Kidney (tissue), 14 donors: ENCODE data around the gene EXOC3. TPM values are rescaled to one million over a fixed set of nuclear protein-coding genes. Genes with fewer than 3 reads are reported as not detected.

Source experiments
- DNase-seq, 5 donors: peaks; one replicate each; pipeline ENCODE4 v3.0.0-alpha.2; 2013 to 2020
- FAIRE-seq: peaks from 2 replicates; lab custom pipeline; 2012; peaks lifted over from hg19 to GRCh38; lab: Jason Lieb, UNC
- H3K27ac ChIP-seq, 2 donors: one replicate each; pipeline ENCODE4 v1.7.0; 2013; ENCODE audit warnings: low read depth in 2 of 2, low read length in 2 of 2, inconsistent platforms in 1 of 2
- H3K27me3 ChIP-seq: one replicate; pipeline ENCODE4 v1.7.1; 2013; ENCODE audit warnings: low read length, inconsistent platforms; ENCODE audit not compliant: control insufficient read depth, insufficient read depth
- H3K36me3 ChIP-seq, 3 donors: one replicate each; pipeline versions ENCODE4 v1.7.0 to v1.7.1; 2013; ENCODE audit warnings: low read length in 3 of 3, control low read depth in 1 of 3, inconsistent platforms in 1 of 3; ENCODE audit not compliant: insufficient read depth in 3 of 3, control insufficient read depth in 2 of 3
- H3K4me1 ChIP-seq, 3 donors: one replicate each; pipeline versions ENCODE4 v1.7.0 to v1.7.1; 2013; ENCODE audit warnings: low read length in 3 of 3, inconsistent platforms in 1 of 3, low read depth in 1 of 3; ENCODE audit not compliant: control insufficient read depth in 2 of 3, insufficient read depth in 2 of 3
- H3K4me3 ChIP-seq, 3 donors: one replicate each; pipeline versions ENCODE4 v1.7.0 to v1.8.1; 2013; ENCODE audit warnings: low read length in 3 of 3, control low read depth in 1 of 3, inconsistent platforms in 1 of 3
- H3K9ac ChIP-seq, 3 donors: one replicate each; pipeline versions ENCODE4 v1.7.0 to v1.7.1; 2013; ENCODE audit warnings: low read length in 3 of 3, control low read depth in 1 of 3, inconsistent platforms in 1 of 3
- H3K9me3 ChIP-seq, 3 donors: one replicate each; pipeline versions ENCODE4 v1.7.0 to v1.7.1; 2013; ENCODE audit warnings: low read length in 3 of 3, control low read depth in 1 of 3, inconsistent platforms in 1 of 3; ENCODE audit not compliant: control insufficient read depth in 2 of 3, insufficient read depth in 1 of 3
- CTCF ChIP-seq: IDR thresholded peaks from 3 replicates; pipeline ENCODE4 v1.5.1; 2012; ENCODE audit warnings: mild to moderate bottlenecking, moderate library complexity, borderline replicate concordance; ENCODE audit not compliant: insufficient read depth; ENCODE audit errors: extremely low read depth
- intact Hi-C: fragments of 100-400 bp; cut with DNase I; formaldehyde crosslinking; loops from one replicate; pipeline ENCODE4 v1.11.1; 2022
- polyA plus RNA-seq: library from polyadenylated mRNA; stranded (reverse); fragments of 350-450 nt; fragmentation: Illumina TruSeq; extraction: RNeasy Lipid Tissue Mini Kit (QIAGEN cat#74804); gene quantifications from one replicate; pipeline ENCODE4 v1.2.3, GENCODE V29; 2014; ENCODE audit warnings: low read depth, low replicate concordance; ENCODE audit not compliant: insufficient read depth
- total RNA-seq: library from RNA; stranded (reverse); fragmentation: NEBNext Ultra II Directional; extraction: Animal tissue kit (Norgen Biotek cat#: 25700); gene quantifications from one replicate; pipeline ENCODE4 v1.2.1, GENCODE V29; 2021
- donor health status: control.
- donor health status: control.
- donor health status: control.
- donor health status: control.
- donor health status: control.
- donor health status: DM: yes; HTN: yes; CAD: no.
- donor health status: Normal renal cell carcinoma (clear cell type).

EXOC3 gene
- total and polyA plus RNA-seq, 2 donors from 2014 or later: 40.5 to 71.5 TPM

DNA sequence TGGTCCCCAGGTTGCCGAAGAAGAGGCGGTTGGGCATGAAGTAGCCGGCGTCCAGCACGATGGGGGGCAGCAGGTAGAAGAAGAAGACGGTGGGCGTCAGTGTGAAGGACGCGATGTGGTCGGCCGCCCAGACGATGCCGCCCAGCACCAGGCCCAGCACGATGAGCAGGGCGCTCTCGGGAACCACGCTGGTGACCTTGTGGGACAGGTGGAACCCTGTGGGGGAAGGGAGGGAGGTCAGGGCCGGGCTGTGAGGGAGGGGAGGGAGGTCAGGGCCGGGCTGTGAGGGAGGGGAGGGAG lies 48.8 kb downstream of the EXOC3 start:
- no peak overlapping the region for H3K9ac ChIP-seq
- no peaks in the 10 kb centered on the region for H3K4me1 ChIP-seq
- H3K27me3 ChIP-seq: no peaks in the 10 kb centered on the region
- no peak overlapping the region for H3K27ac ChIP-seq
- intact Hi-C loops: no loop called here
- no peak for TF ChIP-seq CTCF
- H3K4me3 ChIP-seq: no peak overlapping the region
- H3K36me3 ChIP-seq: no peaks in the 10 kb centered on the region
- no peak for FAIRE-seq
- DNase-seq: no peak
- H3K9me3 ChIP-seq: no peaks in the 10 kb centered on the region

DNA sequence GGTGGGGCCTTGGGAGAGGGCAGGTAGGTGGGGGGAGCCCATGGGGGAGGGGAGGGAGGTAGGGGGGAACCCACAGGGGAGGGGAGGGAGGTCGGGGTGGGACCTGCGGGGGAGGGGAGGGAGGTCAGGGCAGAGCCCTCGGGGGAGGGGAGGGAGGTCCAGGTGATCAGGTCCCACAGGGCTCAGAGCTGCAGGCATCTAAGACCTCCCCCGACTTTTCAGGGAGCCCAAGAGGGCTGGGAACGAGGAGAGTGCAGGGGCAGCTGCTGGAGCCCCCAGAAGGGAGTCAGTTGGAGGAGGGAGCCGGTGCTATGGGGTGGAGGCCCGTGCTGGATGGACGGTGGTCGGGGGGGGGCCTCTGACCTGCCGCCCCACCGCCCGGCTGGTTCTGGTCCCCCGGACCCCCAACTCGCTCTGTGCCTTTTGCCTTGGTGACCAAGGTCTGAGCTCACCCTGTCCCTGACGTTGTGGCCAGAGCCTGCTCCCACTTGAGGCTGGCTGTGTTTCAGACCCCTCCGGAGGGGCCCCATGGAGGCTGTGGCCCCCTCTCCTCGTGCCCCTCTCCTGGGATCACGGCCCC lies 49.4 kb downstream of the EXOC3 start:
- intact Hi-C loops: no loop called here
- no peak for TF ChIP-seq CTCF

GRCh38 chr5:493119-493701 lies 50.2 kb downstream of the EXOC3 start:
- intact Hi-C loops: no loop called here
- no peak for TF ChIP-seq CTCF
- DNase-seq (peak in 2 of 5 donors; percentile 48 to 68), FAIRE-seq (no peak)
- no peaks in the 10 kb centered on the region for H3K36me3 ChIP-seq
- H3K4me1 ChIP-seq: no peaks in the 10 kb centered on the region
- H3K27me3 ChIP-seq: no peaks in the 10 kb centered on the region
- H3K9me3 ChIP-seq: no peaks in the 10 kb centered on the region
- no peak overlapping the region for H3K4me3 ChIP-seq
- no peak overlapping the region for H3K27ac ChIP-seq
- no peak overlapping the region for H3K9ac ChIP-seq

More for the DNA sequence above, 49.4 kb downstream of the EXOC3 start:
- no peak for DNase-seq
- Histone ChIP-seq H3K4me1 (no peaks in the 10 kb centered on the region), H3K9me3 (no peaks in the 10 kb centered on the region), H3K27me3 (no peaks in the 10 kb centered on the region), H3K4me3 (no peak overlapping the region), H3K9ac (no peak overlapping the region), H3K27ac (no peak overlapping the region), H3K36me3 (no peaks in the 10 kb centered on the region)
- FAIRE-seq: no peak

- intact Hi-C loops: no loop called here
- Histone ChIP-seq H3K27me3 (no peaks in the 10 kb centered on the region), H3K9me3 (no peaks in the 10 kb centered on the region), H3K4me3 (no peak overlapping the region), H3K36me3 (no peaks in the 10 kb centered on the region), H3K4me1 (no peaks in the 10 kb centered on the region), H3K27ac (no peak overlapping the region), H3K9ac (no peak overlapping the region)
- no peak for DNase-seq
- TF ChIP-seq CTCF: no peak
- FAIRE-seq: no peak
Measured at GRCh38 chr5:493758-494157, 50.8 kb downstream of the EXOC3 start.
